Endothelial cell of umbilical vein (primary cell): ENCODE results near the gene USP47. TPM values are rescaled to one million over a fixed set of nuclear protein-coding genes. Genes with fewer than 3 reads are reported as not detected.
A peak's percentile ranks its signal among the peaks of the same experiment; 100 is the strongest.

Experiments used
- BruUV-seq: library from RNA; stranded (reverse); fragments of 400-500 nt; replicated peaks from 2 replicates; lab custom pipeline; 2021; lab: Mats Ljungman, UMichigan
- CTCF ChIA-PET: fragments of 300-600, 350-600 bp; sonication (Branson Sonifier 250); formaldehyde crosslinking; loops from one replicate; lab custom pipeline; 2021; ENCODE audit warnings: antibody characterized with exemption, inconsistent platforms; lab: Charles Lee
- POLR2A ChIA-PET: fragments of 300-600, 350-600 bp; sonication (Branson Sonifier 250); formaldehyde crosslinking; loops from one replicate; lab custom pipeline; 2021; ENCODE audit warnings: antibody characterized with exemption, inconsistent platforms; lab: Charles Lee
- DNase-seq: peaks from one replicate; pipeline ENCODE4 v3.0.0-alpha.2; 2011; ENCODE audit warnings: low read depth, low spot score
- FAIRE-seq: peaks from 2 replicates; lab custom pipeline; 2011; peaks lifted over from hg19 to GRCh38; lab: Jason Lieb, UNC
- H2AFZ ChIP-seq: 2 replicates; pipeline ENCODE4 v1.6.0; 2012; ENCODE audit warnings: low read depth, low read length, control low read depth, inconsistent platforms
- H3K27ac ChIP-seq: 2 replicates; pipeline ENCODE4 v1.5.1; 2011; ENCODE audit warnings: low read depth, mild to moderate bottlenecking, control low read depth, low read length, moderate library complexity; ENCODE audit not compliant: insufficient read depth
- H3K27me3 ChIP-seq, 2 experiments: 2 replicates each; pipeline versions ENCODE4 v1.6.0 to v1.6.1; 2011; ENCODE audit warnings: low read length in 2 of 2, mixed read lengths in 1 of 2; ENCODE audit not compliant: control insufficient read depth in 2 of 2, insufficient read depth in 2 of 2
- H3K36me3 ChIP-seq, 2 experiments: 2 replicates in 1 of 2; 3 replicates in 1 of 2; pipeline ENCODE4 v1.5.1; 2011; ENCODE audit warnings: low read length in 2 of 2, mild to moderate bottlenecking in 1 of 2, moderate library complexity in 1 of 2; ENCODE audit not compliant: control insufficient read depth in 2 of 2, insufficient read depth in 2 of 2; ENCODE audit errors: extremely low read depth in 1 of 2
- H3K4me1 ChIP-seq: 3 replicates; pipeline ENCODE4 v1.5.1; 2011; ENCODE audit warnings: mild to moderate bottlenecking, low read length; ENCODE audit not compliant: control insufficient read depth, insufficient read depth; ENCODE audit errors: extremely low read depth
- H3K4me2 ChIP-seq: 2 replicates; pipeline ENCODE4 v1.6.1; 2011; ENCODE audit warnings: low read length, control low read depth, mixed read lengths; ENCODE audit not compliant: insufficient read depth
- H3K4me3 ChIP-seq, 3 experiments: fragments of 200-600 bp in 1 of 3; sonication (generic), shearing (Covaris generic) in 1 of 3; replicated peaks in 1 of 3; 2 replicates each; pipeline ENCODE4 v1.5.1; 2011 to 2016; ENCODE audit warnings: control low read depth in 3 of 3, low read length in 3 of 3, mild to moderate bottlenecking in 2 of 3, inconsistent platforms in 1 of 3, low read depth in 1 of 3, moderate library complexity in 1 of 3; ENCODE audit not compliant: insufficient read depth in 1 of 3
- H3K79me2 ChIP-seq: 2 replicates; pipeline ENCODE4 v1.6.0; 2012; ENCODE audit warnings: low read length, inconsistent platforms; ENCODE audit not compliant: control insufficient read depth, insufficient read depth
- H3K9ac ChIP-seq: replicated peaks from 2 replicates; pipeline ENCODE3; 2011; ENCODE audit warnings: low read length, control low read depth; ENCODE audit not compliant: insufficient read depth; ENCODE audit errors: extremely low read depth
- H3K9me1 ChIP-seq: replicated peaks from 3 replicates; pipeline ENCODE4 v1.6.0; 2011; ENCODE audit warnings: mild to moderate bottlenecking, low read length; ENCODE audit not compliant: control insufficient read depth, insufficient read depth; ENCODE audit errors: extremely low read depth
- H3K9me3 ChIP-seq: replicated peaks from 2 replicates; pipeline ENCODE4 v1.5.1; 2012; ENCODE audit warnings: low read length, inconsistent platforms; ENCODE audit not compliant: control insufficient read depth, insufficient read depth
- H4K20me1 ChIP-seq: replicated peaks from 2 replicates; pipeline ENCODE3; 2011; ENCODE audit warnings: mild to moderate bottlenecking, low read length; ENCODE audit not compliant: control insufficient read depth, insufficient read depth; ENCODE audit errors: extremely low read depth
- CTCF ChIP-seq, 2 donors: IDR thresholded peaks; 1 replicate in 1 of 2; 2 replicates in 1 of 2; pipeline ENCODE4 v1.5.1; 2011; ENCODE audit warnings: low read length in 2 of 2, mild to moderate bottlenecking in 2 of 2, moderate library complexity in 2 of 2, control low read depth in 1 of 2, inconsistent platforms in 1 of 2, low read depth in 1 of 2; ENCODE audit not compliant: insufficient read depth in 1 of 2; ENCODE audit errors: extremely low read depth in 1 of 2
- EZH2 ChIP-seq: IDR thresholded peaks from 2 replicates; pipeline ENCODE4 v1.6.1; 2012; ENCODE audit warnings: borderline replicate concordance, low read depth, mild to moderate bottlenecking, moderate library complexity, low read length, inconsistent platforms; ENCODE audit not compliant: severe bottlenecking
- FOS ChIP-seq: IDR thresholded peaks from 2 replicates; pipeline ENCODE4 v1.6.1; 2011; ENCODE audit warnings: mild to moderate bottlenecking, low read length, moderate library complexity, borderline replicate concordance; ENCODE audit not compliant: insufficient read depth
- GATA2 ChIP-seq: IDR thresholded peaks from 2 replicates; pipeline ENCODE4 v1.7.0; 2011; ENCODE audit warnings: low read depth, mild to moderate bottlenecking, moderate library complexity, mixed read lengths, low read length; ENCODE audit not compliant: insufficient read length, insufficient read depth
- JUN ChIP-seq: IDR thresholded peaks from 2 replicates; pipeline ENCODE4 v1.6.1; 2011; ENCODE audit warnings: borderline replicate concordance, low read depth; ENCODE audit not compliant: insufficient read length, insufficient read depth
- MYC ChIP-seq: IDR thresholded peaks from one replicate; pipeline ENCODE4 v1.6.1; 2011; ENCODE audit warnings: mild to moderate bottlenecking, low read depth, low read length
- POLR2A ChIP-seq: IDR thresholded peaks from 2 replicates; pipeline ENCODE4 v1.6.1; 2012; ENCODE audit warnings: low read depth, mild to moderate bottlenecking, control low read depth, low read length
- POLR2AphosphoS5 ChIP-seq: IDR thresholded peaks from 2 replicates; pipeline ENCODE4 v1.6.1; 2012; ENCODE audit warnings: low read depth, mild to moderate bottlenecking, control low read depth, low read length, moderate library complexity; ENCODE audit not compliant: insufficient read depth
- dilution Hi-C: fragments of 300-500 bp; cut with MboI; formaldehyde crosslinking; loops from one replicate; pipeline ENCODE4 v1.15.0; 2019; ENCODE audit warnings: low sequenced_read_pairs; ENCODE audit not compliant: extremely low pct_ligation_motif_present
- intact Hi-C: fragments of 100-400 bp; cut with micrococcal nuclease; formaldehyde crosslinking; loops from one replicate; pipeline ENCODE4 v1.10.0; 2022
- polyA plus RNA-seq, 4 experiments: library from polyadenylated mRNA; depleted of rRNA in 3 of 4; stranded (reverse) in 3 of 4; unstranded in 1 of 4; fragments of >200 nt; gene quantifications; 2 replicates each; pipeline versions ENCODE4 v1.2.1 to v1.2.3, GENCODE V29; 2011 to 2012; ENCODE audit warnings: missing spikeins in 1 of 4
- total RNA-seq: library from RNA; stranded (reverse); gene quantifications from 2 replicates; pipeline ENCODE4 v1.2.3, GENCODE V29; 2021
- TF ChIP-seq, protein P1 (sequence below): IDR thresholded peaks from 2 replicates; pipeline ENCODE4 v1.6.1; 2011; ENCODE audit not compliant: insufficient read depth, insufficient read length

The USP47 gene
- total and polyA plus RNA-seq, 2 donors (not counting 3 experiments of a cell fraction or from before 2014, with no cell fraction given), result 7.8 to 38.0 TPM

GRCh38 chr11:11973866-11974265, 132.1 kb downstream of the USP47 start:
- Histone ChIP-seq H3K4me1 (peaks cover 31% of the 10 kb centered on the region), H3K9me1 (no peaks in the 10 kb centered on the region), H3K9me3 (no peaks in the 10 kb centered on the region), H3K4me3 (no peak overlapping the region), H4K20me1 (no peaks in the 10 kb centered on the region), H3K9ac (no peak overlapping the region), H3K79me2 (no peaks in the 10 kb centered on the region), H3K27ac (no peak overlapping the region), H3K4me2 (no peak overlapping the region), H3K27me3 (no peaks in the 10 kb centered on the region), H3K36me3 (no peaks in the 10 kb centered on the region), H2AFZ (no peak overlapping the region)
- intact Hi-C loops, result loop anchor here (10.0 kb wide), 1 partner anchor 721 kb away; no protein-coding TSS in a partner anchor
- ChIA-PET POLR2A (no interaction called here), CTCF (interaction anchor here (1.0 to 1.2 kb wide), 3 partner anchors 20 to 186 kb away, joined by 3 to 4 read pairs (median 4); no protein-coding TSS in a partner anchor)
- dilution Hi-C loops, result no loop called here
- peak; percentile 8 for FAIRE-seq
- no peak for TF ChIP-seq CTCF (IDR thresholded peaks at IDR 0.05; ENCODE audit: extremely low read depth in 1 of 2, insufficient read depth in 1 of 2, low read depth in 1 of 2, low read length in 2 of 2)
- no peak for TF ChIP-seq FOS
- TF ChIP-seq GATA2, result no peak
- TF ChIP-seq MYC, result no peak
- no peak for TF ChIP-seq JUN
- TF ChIP-seq EZH2, result no peak
- TF ChIP-seq, protein P1, sequence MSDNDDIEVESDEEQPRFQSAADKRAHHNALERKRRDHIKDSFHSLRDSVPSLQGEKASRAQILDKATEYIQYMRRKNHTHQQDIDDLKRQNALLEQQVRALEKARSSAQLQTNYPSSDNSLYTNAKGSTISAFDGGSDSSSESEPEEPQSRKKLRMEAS, result no peak
- TF ChIP-seq POLR2AphosphoS5, result no peak
- TF ChIP-seq POLR2A, result no peak
- BruUV-seq, result no TSS peak
- DNase-seq, result no peak
